ENCODE data around the gene ZFYVE1.
"Not testable (repeated sequence)": the region's sequence is repeated elsewhere in the genome, so short reads cannot be mapped to it uniquely, and the experiment has no call there.

Gene ZFYVE1

GRCh38 chr14:72982146-72982708 lies 44.7 kb downstream of the ZFYVE1 start:
- FAIRE-seq (no peak), DNase-seq (ENCODE audit: insufficient read length, low spot score) (no peak)
- no peak for TF ChIP-seq POLR2A (IDR thresholded peaks at IDR 0.05; ENCODE audit: low read depth, low read length)

- FAIRE-seq = no peak
Measured at GRCh38 chr14:72980863-72981262, 46.0 kb downstream of the ZFYVE1 start.

GRCh38 chr14:72978856-72979255 lies 48.0 kb downstream of the ZFYVE1 start:
- DNase-seq (ENCODE audit: insufficient read length, low spot score) (no peak), FAIRE-seq (no peak)
- no peak for TF ChIP-seq POLR2A (IDR thresholded peaks at IDR 0.05; ENCODE audit: low read depth, low read length)

More at GRCh38 chr14:72980863-72981262, 46.0 kb downstream of the ZFYVE1 start:
- TF ChIP-seq POLR2A (IDR thresholded peaks at IDR 0.05; ENCODE audit: low read depth, low read length) = no peak
- no peak for DNase-seq (ENCODE audit: insufficient read length, low spot score)

- no peak for FAIRE-seq
- no peak for TF ChIP-seq POLR2A (IDR thresholded peaks at IDR 0.05; ENCODE audit: low read depth, low read length)
- DNase-seq (ENCODE audit: insufficient read length, low spot score) = no peak
Measured at GRCh38 chr14:72975770-72976169, 51.1 kb downstream of the ZFYVE1 start.

GRCh38 chr14:72974661-72975060 lies 52.2 kb downstream of the ZFYVE1 start:
- TF ChIP-seq POLR2A (IDR thresholded peaks at IDR 0.05; ENCODE audit: low read depth, low read length) = no peak
- DNase-seq (ENCODE audit: insufficient read length, low spot score) (no peak), FAIRE-seq (no peak)

- no peak for TF ChIP-seq POLR2A (IDR thresholded peaks at IDR 0.05; ENCODE audit: low read depth, low read length)
- FAIRE-seq (no peak), DNase-seq (ENCODE audit: insufficient read length, low spot score) (no peak)
Measured at GRCh38 chr14:72970824-72971434, 56.0 kb downstream of the ZFYVE1 start.

- FAIRE-seq = no peak
- no peak for DNase-seq (ENCODE audit: insufficient read length, low spot score)
- TF ChIP-seq POLR2A (IDR thresholded peaks at IDR 0.05; ENCODE audit: low read depth, low read length) = no peak
Measured at GRCh38 chr14:72970058-72970630, 56.8 kb downstream of the ZFYVE1 start.

- no peak for TF ChIP-seq POLR2A (IDR thresholded peaks at IDR 0.05; ENCODE audit: low read depth, low read length)
- DNase-seq (ENCODE audit: insufficient read length, low spot score) = no peak
- FAIRE-seq = no peak
Measured at GRCh38 chr14:72968316-72968715, 58.6 kb downstream of the ZFYVE1 start.

- FAIRE-seq (no peak), DNase-seq (ENCODE audit: insufficient read length, low spot score) (no peak)
- no peak for TF ChIP-seq POLR2A (IDR thresholded peaks at IDR 0.05; ENCODE audit: low read depth, low read length)
Measured at GRCh38 chr14:72966038-72966437, 60.9 kb downstream of the ZFYVE1 start.

GRCh38 chr14:72965249-72965648 lies 61.7 kb downstream of the ZFYVE1 start:
- DNase-seq (ENCODE audit: insufficient read length, low spot score) (peak; percentile 38), FAIRE-seq (no peak)
- TF ChIP-seq POLR2A (IDR thresholded peaks at IDR 0.05; ENCODE audit: low read depth, low read length) = no peak

GRCh38 chr14:72962829-72963312 lies 64.0 kb downstream of the ZFYVE1 start:
- peak; percentile 71 for FAIRE-seq

GRCh38 chr14:72962336-72962754 lies 64.6 kb downstream of the ZFYVE1 start:
- FAIRE-seq; DNase-seq (ENCODE audit: insufficient read length, low spot score): not testable (repeated sequence)

More at GRCh38 chr14:72962829-72963312, 64.0 kb downstream of the ZFYVE1 start:
- peak; percentile 91 for DNase-seq (ENCODE audit: insufficient read length, low spot score)
- TF ChIP-seq POLR2A (IDR thresholded peaks at IDR 0.05; ENCODE audit: low read depth, low read length) = no peak

- no peak for TF ChIP-seq POLR2A (IDR thresholded peaks at IDR 0.05; ENCODE audit: low read depth, low read length)
- FAIRE-seq (peak; percentile 68), DNase-seq (ENCODE audit: insufficient read length, low spot score) (peak; percentile 82)
Measured at GRCh38 chr14:72961579-72962335, 65.1 kb downstream of the ZFYVE1 start.

- DNase-seq (ENCODE audit: insufficient read length, low spot score); FAIRE-seq: not testable (repeated sequence)
Measured at GRCh38 chr14:72961016-72961415, 65.9 kb downstream of the ZFYVE1 start.
